KG1 (cell line): ENCODE data around the gene TCF4.

Experiments used
- DNase-seq: peaks from one replicate; lab custom pipeline; 2025; lab: John Stamatoyannopoulos, UW

TCF4 gene

DNA sequence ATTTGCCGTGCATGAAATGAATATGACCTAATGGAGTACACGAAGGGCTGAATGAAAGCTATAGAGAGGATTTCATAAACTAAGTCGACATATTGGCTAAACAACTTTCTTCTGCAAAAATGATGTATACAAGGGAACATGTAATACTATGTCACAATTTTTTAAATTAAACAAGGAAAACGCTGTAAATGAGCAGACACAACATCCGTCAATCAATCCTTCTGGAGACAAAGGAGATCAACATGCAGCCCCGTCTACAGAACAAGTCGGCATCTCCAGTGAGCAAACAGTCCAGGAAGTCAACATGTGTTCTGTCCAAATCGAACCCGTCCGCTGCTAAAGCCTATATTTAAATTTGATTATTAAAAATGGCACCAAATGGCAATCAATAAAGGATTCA, 180.8 kb downstream of the TCF4 start:
- DNase-seq: no peak

DNA sequence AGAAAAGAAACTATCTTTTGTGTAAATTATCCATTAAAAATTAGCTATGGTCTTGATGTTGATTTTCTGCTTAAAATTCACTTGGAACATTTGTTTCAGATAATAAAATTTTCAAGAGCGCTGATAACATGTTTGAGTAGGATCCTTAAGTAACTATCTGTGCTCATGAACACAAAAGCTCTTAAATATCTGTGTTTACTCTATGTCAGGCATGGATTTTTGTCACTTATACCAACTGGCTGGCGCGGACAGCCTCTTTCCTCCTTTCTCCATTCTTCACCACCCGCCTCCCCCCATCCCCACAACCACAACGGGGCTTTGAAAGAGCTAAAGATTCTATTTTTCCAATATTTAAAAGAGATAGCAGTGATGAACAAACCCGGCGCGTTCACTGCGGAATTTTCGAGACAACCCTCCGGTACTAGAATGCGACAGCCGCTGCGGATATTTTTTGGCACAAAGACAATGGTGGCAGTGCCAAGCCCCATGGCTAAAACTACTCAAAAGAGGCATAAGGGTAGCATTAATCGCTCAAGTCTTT, 181.5 kb downstream of the TCF4 start:
- no peak for DNase-seq

DNA sequence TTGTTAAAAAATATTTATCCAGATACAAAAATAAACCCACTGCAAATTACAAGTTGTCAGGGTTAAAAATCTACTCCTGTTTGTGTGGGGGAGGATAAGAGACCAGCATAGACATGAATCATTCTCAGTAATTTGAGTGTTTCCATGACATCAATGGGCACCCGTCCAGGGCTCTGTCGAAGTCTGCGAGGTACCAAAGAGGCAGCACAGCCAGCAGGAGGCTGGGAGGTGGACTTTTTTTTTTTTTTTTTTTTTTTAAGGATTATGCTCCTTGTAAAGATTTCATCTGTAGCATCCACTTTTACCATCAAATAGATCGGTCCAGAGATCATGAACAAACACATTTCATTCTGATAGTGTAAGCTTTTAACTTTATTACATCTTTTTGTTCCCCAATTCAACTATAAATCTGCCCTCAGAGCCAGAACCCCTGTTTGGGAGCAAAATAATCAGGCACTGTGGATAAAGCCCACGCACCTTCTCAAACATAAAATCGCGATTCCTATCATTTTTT, 182.0 kb downstream of the TCF4 start:
- no peak for DNase-seq

DNA sequence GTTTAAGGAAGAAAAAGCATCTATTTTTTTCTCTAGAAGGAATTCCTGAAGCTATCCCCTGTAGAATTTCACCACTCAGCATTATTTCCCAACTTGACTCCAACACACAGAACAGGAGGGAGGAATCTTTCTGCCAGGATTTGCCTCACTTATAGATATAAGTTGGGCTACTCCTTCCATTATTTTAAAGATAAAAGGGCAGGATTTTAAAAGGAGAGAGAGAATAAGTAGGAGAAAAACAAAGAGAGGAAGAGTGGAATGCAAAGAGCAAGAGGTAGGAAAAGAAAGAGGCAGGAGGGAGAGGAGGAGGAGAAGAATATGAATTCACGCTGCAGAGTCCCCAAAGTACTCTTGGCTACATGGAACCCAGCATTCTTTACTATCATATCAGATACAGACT, 182.5 kb downstream of the TCF4 start:
- DNase-seq: no peak

DNA sequence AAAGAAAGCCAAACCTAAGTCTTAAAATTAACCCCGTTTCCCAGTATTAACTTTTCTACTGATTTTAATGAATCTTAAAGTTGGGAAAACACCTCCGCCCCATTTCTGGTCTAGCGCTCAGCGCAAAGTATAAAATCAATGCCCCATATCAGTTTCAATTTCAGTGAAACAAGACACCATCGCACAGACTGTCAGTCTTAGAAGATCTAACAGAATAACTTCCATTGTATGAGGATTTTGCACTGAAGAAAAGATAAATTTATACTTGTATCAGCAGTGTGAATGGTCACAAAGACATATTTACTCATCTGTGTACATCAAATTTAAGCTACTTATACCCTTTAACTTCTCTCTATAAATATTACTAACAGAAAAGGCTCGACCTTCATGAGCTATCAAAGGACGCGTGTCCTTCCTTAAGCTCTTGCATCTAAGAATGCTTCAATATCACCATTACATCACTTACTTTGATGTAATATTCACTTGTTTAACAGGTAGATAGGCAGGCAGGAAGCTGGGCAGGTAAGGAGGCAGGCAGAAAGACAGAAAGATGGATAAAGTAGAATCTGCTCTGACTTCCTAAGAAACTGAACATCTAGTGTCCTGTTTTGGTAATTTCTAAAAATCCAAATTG, 183.0 kb downstream of the TCF4 start:
- no peak for DNase-seq

DNA sequence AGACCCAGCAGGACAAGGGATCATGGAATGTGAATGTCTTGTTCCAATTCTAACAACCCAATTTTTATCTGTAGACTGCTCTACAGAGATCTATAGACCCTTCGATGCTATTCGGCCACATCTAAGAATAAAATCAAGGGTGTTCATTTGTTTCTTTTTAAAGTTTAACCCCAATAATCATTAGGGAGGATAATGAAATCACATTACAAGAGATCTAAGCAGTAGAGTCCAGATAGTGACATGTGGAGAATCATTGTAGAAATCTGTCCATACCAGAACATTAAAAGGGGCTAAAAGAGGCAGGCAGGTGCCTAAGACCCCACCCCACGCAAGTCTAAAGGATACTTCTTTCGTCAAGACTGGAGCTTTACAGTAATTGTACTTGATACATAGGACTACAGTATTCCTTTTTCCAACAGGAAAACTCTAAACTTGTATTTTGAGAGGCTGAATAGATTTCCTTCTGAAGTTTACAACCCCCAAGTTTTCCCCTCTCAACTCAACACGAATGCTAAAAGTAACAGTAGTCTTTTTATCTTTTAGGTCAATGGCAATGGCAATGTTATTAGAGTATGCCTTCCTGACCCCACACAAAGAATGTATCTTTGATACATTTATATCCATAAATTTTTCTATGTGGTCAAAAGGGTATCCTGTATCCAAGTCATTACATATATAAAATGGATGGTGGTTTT, 183.7 kb downstream of the TCF4 start:
- no peak for DNase-seq

DNA sequence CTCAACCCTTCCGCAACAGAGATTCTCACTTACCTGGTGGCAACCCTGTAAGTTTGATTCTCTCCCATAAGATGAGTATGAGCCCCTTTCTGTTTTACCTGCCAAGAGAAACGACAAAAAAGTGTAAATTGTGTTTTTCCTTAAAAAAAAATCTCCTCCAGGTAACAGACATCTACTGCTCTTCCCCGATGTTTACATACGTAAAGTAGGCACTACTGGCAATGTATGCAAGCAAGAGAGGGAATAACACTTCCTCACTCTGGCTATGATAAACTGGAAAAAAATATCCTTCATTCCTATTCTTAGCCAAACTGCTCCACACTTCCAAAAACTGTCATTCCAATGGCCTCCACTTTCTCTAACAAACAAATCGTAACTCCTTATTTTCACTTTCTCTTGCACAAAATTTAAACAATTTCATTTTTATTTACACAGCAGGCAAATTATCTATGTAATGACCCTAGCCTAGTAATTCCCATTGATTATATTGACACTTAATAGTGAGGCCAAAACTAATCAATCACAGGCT, 184.5 kb downstream of the TCF4 start:
- no peak for DNase-seq

DNA sequence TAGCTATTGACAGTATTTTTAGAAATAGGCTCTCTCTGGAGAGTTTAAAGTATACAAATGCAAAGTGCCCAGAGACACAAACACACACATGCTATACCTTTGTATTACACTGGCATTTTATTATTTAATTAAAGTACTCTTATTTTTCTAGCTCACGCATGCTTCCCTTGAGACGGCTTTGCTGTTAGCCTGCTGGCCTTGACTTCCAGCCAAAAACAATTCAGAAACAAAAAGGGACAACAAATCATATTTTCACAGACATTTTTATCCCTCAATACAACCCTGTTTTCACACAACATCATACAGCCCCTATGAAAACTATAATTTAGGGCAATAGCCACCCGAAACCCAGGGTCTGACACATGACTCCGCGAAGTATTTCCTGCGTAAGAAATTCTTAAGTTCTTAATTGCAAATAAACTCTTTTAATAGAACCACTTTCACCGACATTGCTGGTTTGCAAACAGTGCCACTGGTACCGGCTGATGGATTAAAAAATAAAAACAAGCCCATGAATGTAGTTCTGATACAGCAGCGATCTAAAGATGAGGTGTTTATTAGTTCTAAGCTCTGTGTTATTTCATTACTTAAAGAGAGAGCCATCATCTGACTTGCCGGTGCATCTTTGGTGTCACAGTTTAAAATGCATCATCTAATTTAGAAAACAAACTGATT, 185.1 kb downstream of the TCF4 start:
- no peak for DNase-seq

DNA sequence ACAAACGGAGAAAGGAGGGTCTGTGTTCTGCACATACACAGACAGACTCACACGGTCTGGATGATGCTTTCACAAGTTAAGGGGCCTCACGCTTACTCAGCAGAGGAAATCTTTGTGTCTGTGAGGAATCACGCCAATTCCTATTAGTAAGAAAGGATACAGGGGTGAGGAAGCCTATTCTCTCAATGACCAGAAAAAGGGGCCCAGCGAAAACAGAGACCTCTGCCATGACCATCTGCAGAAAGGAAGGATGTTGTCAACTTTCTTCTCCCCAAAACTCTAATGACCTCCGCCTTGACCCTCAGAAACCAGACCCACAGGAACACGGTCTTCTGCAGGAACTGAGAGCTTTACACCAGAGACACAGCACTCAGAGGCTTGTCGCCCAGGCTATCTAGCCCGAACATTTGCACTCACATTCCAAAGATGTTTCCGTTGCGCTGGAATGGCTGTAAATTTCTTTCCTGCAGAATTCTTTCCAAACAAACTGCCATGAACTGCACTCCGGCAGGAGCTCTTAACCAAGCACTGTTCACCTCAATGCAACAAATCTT, 186.3 kb downstream of the TCF4 start:
- DNase-seq: no peak

DNA sequence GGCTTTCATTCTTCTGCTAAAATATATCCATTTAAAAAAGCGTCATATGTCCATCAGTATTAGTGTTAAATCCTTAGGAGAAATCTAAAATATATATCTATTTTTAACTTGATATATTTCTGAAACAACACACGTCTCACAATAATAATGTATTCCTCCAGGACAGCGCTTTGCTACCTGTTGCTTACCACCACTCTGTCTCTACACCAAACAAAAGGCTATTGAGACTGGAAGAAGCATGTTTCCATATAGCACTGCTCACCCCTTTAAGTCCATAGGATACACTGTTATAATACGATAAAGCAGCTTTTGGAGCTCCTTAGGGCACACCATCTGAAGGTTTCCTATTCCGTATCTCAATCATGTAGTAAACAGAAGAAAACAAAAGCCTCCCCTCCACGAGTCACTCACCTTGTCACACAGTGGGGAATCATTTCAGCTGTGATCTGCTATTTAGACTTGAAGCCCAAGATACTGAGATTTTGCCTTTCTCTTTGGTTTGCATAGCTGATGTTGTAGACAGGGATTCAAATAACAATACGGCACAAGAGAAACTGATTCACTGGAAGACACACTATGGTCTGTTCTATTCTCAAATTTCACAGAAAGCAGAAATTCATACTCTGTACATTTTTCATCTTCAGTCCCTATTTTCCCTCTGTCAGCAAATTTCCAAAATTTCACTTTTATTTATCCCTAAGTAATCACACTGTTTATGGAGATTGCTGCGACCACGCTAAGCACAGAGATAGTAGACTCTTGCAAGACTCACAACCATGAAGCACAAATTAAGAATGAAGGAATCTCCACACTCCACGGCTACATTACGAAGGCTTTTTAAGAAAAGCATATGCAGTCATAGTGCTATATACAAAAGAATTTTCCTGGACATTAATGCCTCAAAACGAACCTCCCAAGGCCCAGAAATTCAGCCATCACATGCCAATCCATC, 187.1 kb downstream of the TCF4 start:
- DNase-seq: no peak

DNA sequence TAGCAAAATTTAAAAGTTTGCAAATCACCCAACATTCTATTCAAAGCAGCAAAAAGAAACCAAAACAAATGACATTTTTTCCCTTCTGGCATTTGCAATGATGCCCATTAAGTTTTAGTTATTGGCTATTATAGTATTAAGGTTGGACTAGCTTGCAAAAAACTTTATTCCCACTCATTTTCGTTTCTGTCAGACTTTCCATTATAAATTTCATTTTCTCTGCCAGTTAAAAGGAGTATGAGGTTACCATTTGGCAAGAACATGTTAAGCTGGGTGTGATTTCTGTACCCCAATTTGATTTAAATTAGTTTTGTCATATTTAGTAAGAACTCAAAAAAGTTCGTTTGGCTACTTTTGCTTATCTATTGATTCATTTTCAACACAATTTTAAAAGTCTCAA, 187.9 kb downstream of the TCF4 start:
- DNase-seq: no peak

DNA sequence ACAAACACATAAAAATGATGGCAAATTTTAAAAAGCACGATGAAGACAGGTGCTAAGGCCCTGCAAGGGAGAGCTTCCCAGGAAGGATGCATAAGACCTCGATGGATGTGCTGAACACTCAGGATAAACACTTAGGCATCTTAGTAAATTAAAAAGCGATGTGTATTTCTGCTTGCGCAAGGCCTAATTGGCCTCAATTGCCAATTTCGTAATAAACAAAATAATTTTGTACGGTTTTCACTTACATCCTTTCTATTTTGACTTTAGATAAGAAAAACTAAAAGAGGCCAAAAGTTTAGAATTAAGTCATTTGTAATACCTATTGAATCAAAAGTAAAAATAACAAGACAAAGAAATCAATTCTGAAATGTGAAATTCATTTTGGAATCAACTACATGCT, 189.1 kb downstream of the TCF4 start:
- DNase-seq: no peak

DNA sequence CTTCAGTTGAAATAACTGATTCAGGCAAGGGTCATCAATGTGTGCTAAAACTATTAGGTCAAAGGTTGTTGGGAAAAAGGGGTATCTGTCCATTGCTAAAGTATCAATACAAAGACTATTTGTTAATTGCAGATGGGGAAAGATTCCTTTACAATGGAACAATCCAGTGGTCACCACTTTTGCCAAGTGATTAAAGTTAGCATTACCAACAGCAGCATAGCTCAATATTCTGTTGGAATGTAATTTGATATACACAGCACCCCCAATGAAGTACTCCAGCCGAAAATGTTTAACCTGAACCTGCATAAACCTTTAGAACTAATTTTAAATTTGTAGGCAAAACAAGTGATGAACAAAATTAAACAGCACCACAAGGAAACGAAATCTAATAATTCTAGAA, 191.0 kb downstream of the TCF4 start:
- DNase-seq: no peak

DNA sequence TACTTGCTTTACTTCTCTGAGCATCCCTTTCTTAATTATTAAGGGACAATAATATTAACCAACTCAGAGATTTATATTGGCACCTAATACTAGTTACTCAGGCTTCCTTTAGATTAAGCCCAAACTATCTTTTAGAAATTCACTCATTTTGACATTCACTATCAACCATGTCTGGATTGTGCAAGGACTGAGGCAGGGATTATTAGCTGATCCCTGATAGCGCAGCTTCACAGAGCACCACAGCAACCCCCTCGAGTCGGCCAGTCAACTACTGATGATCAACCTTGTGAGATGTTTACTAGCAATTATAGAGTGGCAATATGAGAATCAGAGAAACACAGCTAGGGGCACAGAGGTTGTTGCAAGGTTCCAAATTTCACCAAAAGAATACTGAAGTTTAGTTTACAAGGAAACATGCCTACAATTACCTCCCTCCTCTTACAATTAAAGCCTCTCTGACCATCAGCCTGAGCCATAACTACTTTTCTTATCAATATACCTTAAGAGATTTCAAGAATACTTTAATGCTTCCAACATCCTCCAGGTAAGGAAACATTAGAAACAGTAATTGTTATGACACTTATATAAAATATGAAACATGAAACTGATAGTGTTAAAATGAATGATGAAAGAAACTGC, 191.6 kb downstream of the TCF4 start:
- DNase-seq: no peak

DNA sequence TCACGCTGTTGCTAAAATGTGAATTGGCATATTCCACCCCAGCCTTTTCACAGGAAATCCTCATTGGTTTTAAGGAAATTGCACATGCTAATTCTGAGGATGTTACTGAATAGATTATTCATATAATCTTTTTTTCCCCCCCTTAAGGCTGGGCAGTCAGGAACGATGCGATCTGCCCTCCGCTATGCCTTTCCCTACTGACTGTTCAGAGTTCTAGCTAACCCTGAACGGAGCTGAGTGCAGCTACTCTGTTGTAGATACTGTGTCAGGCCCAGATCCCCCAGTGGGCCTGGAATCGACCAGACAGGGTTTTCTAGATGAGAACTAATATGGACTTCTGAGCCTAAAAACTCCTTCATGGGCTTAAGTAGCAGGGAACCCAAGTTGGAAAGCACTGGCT, 192.2 kb downstream of the TCF4 start:
- DNase-seq: no peak

DNA sequence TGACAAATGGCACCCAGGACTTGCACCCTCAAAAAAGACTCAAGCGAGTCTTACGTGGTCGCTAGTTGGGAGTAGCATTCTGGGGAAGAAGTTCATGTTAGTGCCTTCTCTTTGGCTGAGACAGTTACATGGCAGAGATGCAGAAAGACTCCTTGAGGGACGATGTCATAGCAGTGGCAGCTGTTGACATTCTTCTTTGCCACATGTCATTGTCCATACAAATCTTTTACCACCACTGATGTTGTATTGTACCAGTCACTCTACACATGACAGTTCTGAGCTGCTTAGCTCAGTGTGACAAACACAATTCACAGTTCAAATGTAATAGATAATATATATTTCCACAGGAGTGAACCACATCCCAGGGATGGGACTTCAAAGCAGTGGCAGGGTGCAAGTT, 197.1 kb downstream of the TCF4 start:
- no peak for DNase-seq

DNA sequence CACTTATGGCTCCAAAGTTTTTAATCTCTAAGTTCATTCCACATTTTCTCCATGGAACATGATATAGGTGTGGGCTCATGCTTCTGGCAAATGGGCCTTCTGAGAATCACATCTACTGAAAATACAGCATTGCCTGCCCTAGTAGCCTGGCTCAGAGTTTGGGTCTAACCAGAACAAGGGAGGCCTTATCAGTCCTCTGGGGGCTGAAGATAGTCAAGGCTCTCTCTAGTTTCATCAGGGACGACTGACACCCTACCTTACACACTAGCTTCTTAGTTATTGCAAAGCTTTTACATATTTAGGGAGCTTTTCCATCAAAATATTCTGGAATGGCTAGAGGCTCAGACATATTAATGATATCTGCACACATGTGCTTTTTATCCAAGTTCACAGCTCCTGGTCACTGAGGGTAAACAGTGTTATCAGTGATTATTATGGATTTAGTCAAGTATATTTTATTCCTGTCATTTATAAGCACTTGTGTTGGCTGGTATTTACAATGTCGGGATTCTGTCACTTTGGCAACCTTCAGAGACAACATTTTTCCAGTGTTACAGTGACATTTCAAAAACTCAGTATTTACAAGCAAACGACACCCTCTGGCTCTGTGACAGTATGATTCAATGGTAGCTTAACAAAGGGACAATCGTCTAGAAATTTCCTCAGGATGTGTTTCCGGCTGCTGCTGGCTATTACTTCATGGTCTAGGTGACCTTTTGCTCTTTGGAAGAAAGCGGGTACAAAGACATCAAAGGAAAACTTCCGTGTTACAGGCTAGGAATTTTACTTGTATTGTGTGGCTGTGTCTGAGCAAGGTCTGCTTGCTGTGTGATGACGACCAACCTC, 200.6 kb downstream of the TCF4 start:
- no peak for DNase-seq

DNA sequence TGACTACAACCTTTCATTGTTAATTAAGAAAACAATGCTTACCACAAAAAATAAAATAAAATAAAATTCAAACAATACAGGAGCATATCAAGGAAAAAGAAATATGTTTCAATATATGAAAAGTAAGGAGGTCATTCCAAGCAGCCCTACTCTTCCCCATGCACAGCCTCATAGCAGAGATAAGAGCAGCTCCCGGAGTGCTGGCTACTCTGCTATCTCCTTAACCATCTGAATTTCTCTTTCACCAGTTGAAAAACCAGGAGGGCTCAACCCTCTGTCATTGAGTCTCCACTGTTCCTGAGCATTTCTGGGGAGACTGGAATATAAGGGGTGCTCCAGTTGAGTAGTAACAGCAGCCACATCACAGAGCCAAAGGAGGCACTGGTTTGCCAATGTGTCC, 201.4 kb downstream of the TCF4 start:
- DNase-seq: no peak

DNA sequence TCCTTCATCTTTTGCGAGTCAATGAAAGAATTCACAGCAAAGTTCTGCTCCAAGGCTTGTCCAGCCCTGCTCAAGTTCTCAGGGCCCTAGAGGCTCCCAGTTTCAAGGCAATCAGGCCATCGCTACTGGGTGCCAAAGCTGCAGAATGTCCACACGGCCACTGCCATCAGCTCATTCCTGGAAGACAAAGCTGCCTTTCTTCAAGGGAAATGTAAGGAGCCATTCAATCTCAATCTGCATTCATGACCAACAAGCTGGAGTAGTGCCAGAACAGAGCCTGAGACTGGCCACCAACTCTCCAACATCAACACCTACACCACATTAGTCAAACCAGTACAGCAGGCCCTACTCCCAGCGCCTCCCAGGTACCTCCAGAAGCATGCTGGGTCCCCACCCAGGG, 202.2 kb downstream of the TCF4 start:
- DNase-seq: no peak
